K562 (cell line): ENCODE measurements around the gene DRC1.

Experiments
- CBX2 ChIP-seq: fragments of 200-600 bp; sonication (generic); IDR thresholded peaks from one replicate; pipeline ENCODE4 v1.6.1; 2012; ENCODE audit warnings: mild to moderate bottlenecking, low read length, inconsistent platforms; ENCODE audit not compliant: insufficient read depth, poor library complexity, severe bottlenecking
- EZH2 ChIP-seq: IDR thresholded peaks from 2 replicates; pipeline ENCODE4 v1.6.1; 2012; ENCODE audit warnings: low read depth, mild to moderate bottlenecking, inconsistent platforms, low read length, borderline replicate concordance
- IRF9 ChIP-seq: fragments of 450-650 bp; IDR thresholded peaks from 2 replicates; pipeline ENCODE4 v1.6.1; 2016; ENCODE audit warnings: missing biosample characterization, missing genetic modification characterization
- RBM15 ChIP-seq: fragments of 200-400 bp; formaldehyde crosslinking; IDR thresholded peaks from 2 replicates; pipeline ENCODE4 v1.6.1; 2018; ENCODE audit warnings: mild to moderate bottlenecking, low read length, moderate library complexity; ENCODE audit not compliant: insufficient read depth
- TAF1 ChIP-seq: IDR thresholded peaks from 2 replicates; pipeline ENCODE4 v1.6.1; 2011; ENCODE audit warnings: mild to moderate bottlenecking, low read length, moderate library complexity; ENCODE audit not compliant: insufficient read depth, control insufficient read depth, severe bottlenecking; ENCODE audit errors: extremely low read depth
- TGIF2 ChIP-seq: sonication (generic); formaldehyde crosslinking; IDR thresholded peaks from 2 replicates; pipeline ENCODE4 v1.8.1; 2022; ENCODE audit warnings: mild to moderate bottlenecking, missing genetic modification reagents, moderate library complexity
- ZC3H4 ChIP-seq: sonication (generic); formaldehyde crosslinking; IDR thresholded peaks from 2 replicates; pipeline ENCODE4 v1.9.0; 2021; ENCODE audit warnings: missing genetic modification reagents, borderline replicate concordance
- ZNF24 ChIP-seq: fragments of 450-650 bp; IDR thresholded peaks from 2 replicates; pipeline ENCODE4 v1.6.1; 2016
- ZNF639 ChIP-seq, 2 experiments: fragments of 200-800 bp in 1 of 2; sonication (Bioruptor generic) in 1 of 2; sonication (generic) in 1 of 2; formaldehyde crosslinking in 1 of 2; IDR thresholded peaks in 1 of 2; conservative IDR thresholded peaks in 1 of 2; 2 replicates each; pipeline versions ENCODE4 v1.5.0 to v1.6.1; 2016 to 2020; ENCODE audit warnings: missing compliant biosample characterization in 1 of 2, missing genetic modification characterization in 1 of 2, missing genetic modification reagents in 1 of 2
- ZNF644 ChIP-seq: fragments of 200-800 bp; sonication (Bioruptor generic); IDR thresholded peaks from 2 replicates; pipeline ENCODE4 v1.6.1; 2016; ENCODE audit warnings: low read depth, missing genetic modification characterization, missing compliant biosample characterization
- ZNF77 ChIP-seq: fragments of 250-450 bp; sonication (Bioruptor Pico); IDR thresholded peaks from 2 replicates; pipeline ENCODE4 v1.5.0; 2020

- no peak for TF ChIP-seq TGIF2 (CRISPR knock-in tag)
- no peak for TF ChIP-seq ZC3H4 (CRISPR knock-in tag)
- TF ChIP-seq CBX2: no peak
- TF ChIP-seq ZNF639 (CRISPR knock-in tag; conservative IDR thresholded peaks at IDR 0.05 in 1 of 2, IDR thresholded peaks at IDR 0.05 in 1 of 2): no peak
- TF ChIP-seq TAF1: no peak
- no peak for TF ChIP-seq EZH2
- no peak for TF ChIP-seq ZNF644 (tag)
- TF ChIP-seq ZNF77 (CRISPR knock-in tag): no peak
- TF ChIP-seq IRF9 (tag): no peak
- TF ChIP-seq RBM15: no peak
- TF ChIP-seq ZNF24: no peak
Measured at GRCh38 chr2:26382564-26382963, 19.2 kb upstream of the DRC1 start.
